ENCODE measurements around the gene CLNK. TPM values are rescaled to one million over a fixed set of nuclear protein-coding genes. Genes with fewer than 3 reads are reported as not detected.

CLNK gene
- total and polyA plus RNA-seq, 4 donors: 0.26 to 0.30 TPM; not detected in 2

- Histone ChIP-seq H3K27me3 (ENCODE audit: control insufficient read depth in 1 of 2, insufficient read depth in 2 of 2, low read length in 1 of 2) (no peaks in the 10 kb centered on the region), H3K36me3 (ENCODE audit: control insufficient read depth in 1 of 2, insufficient read depth in 2 of 2, low read length in 1 of 2) (no peaks in the 10 kb centered on the region), H3K4me3 (ENCODE audit: low read length in 2 of 2) (no peak overlapping the region), H3K4me1 (ENCODE audit: control insufficient read depth in 1 of 2, insufficient read depth in 2 of 2, low read length in 2 of 2) (no peaks in the 10 kb centered on the region), H3K9me3 (ENCODE audit: control insufficient read depth, low read length) (no peaks in the 10 kb centered on the region), H3K27ac (ENCODE audit: low read depth in 1 of 2, low read length in 2 of 2) (no peak overlapping the region)
- DNase-seq: no peak
- intact Hi-C loops (cut with DNase I): no loop called here
- WGBS, 2 donors: 28 to 33% methylated on average over 5 of the region's 5 CpGs
- no peak for ATAC-seq (ENCODE audit: low FRiP score)
Measured at GRCh38 chr4:10466161-10466560, 218.4 kb downstream of the CLNK start.

DNA sequence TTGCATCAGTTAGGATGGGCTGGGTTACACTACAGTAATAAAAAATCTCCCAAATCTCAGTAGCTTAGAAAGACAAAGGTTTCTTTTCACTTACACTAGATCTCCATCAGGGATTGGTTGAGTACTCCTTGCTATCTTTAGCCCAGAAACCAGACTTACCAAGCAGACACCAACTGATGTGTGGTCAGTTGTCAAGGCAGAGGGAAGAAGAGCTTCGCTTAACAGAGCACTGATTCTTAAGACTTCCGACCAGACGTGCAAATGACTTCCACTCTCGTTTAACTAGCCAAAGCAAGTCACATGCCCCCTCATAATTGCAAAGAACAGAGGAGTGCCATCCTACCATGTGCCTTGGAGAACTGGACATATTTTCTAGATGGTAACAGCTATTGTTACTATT is 221.7 kb downstream of the CLNK start:
- H3K27me3 ChIP-seq (ENCODE audit: control insufficient read depth in 1 of 2, insufficient read depth in 2 of 2, low read length in 1 of 2): no peaks in the 10 kb centered on the region
- 94 to 96% methylated on average over 4 of the region's 4 CpGs for WGBS, 2 donors
- intact Hi-C loops (cut with DNase I): no loop called here

GRCh38 chr4:10461850-10462400 is 222.6 kb downstream of the CLNK start:
- Histone ChIP-seq H3K27ac (ENCODE audit: low read depth in 1 of 2, low read length in 2 of 2) (no peak overlapping the region), H3K27me3 (ENCODE audit: control insufficient read depth in 1 of 2, insufficient read depth in 2 of 2, low read length in 1 of 2) (no peaks in the 10 kb centered on the region), H3K9me3 (ENCODE audit: control insufficient read depth, low read length) (no peaks in the 10 kb centered on the region), H3K36me3 (ENCODE audit: control insufficient read depth in 1 of 2, insufficient read depth in 2 of 2, low read length in 1 of 2) (no peaks in the 10 kb centered on the region), H3K4me3 (ENCODE audit: low read length in 2 of 2) (no peak overlapping the region), H3K4me1 (ENCODE audit: control insufficient read depth in 1 of 2, insufficient read depth in 2 of 2, low read length in 2 of 2) (no peaks in the 10 kb centered on the region)
- no peak for DNase-seq
- ATAC-seq (ENCODE audit: low FRiP score): no peak
- intact Hi-C loops (cut with DNase I): no loop called here
- 45 to 52% methylated on average over 27 of the region's 27 CpGs for WGBS, 2 donors

More for the DNA sequence above, 221.7 kb downstream of the CLNK start:
- Histone ChIP-seq H3K9me3 (ENCODE audit: control insufficient read depth, low read length) (no peaks in the 10 kb centered on the region), H3K27ac (ENCODE audit: low read depth in 1 of 2, low read length in 2 of 2) (no peak overlapping the region), H3K4me1 (ENCODE audit: control insufficient read depth in 1 of 2, insufficient read depth in 2 of 2, low read length in 2 of 2) (no peaks in the 10 kb centered on the region), H3K36me3 (ENCODE audit: control insufficient read depth in 1 of 2, insufficient read depth in 2 of 2, low read length in 1 of 2) (no peaks in the 10 kb centered on the region), H3K4me3 (ENCODE audit: low read length in 2 of 2) (no peak overlapping the region)
- ATAC-seq (ENCODE audit: low FRiP score) (no peak), DNase-seq (no peak)

- Histone ChIP-seq H3K4me3 (ENCODE audit: low read length in 2 of 2) (no peak overlapping the region), H3K27me3 (ENCODE audit: control insufficient read depth in 1 of 2, insufficient read depth in 2 of 2, low read length in 1 of 2) (no peaks in the 10 kb centered on the region), H3K4me1 (ENCODE audit: control insufficient read depth in 1 of 2, insufficient read depth in 2 of 2, low read length in 2 of 2) (no peaks in the 10 kb centered on the region), H3K36me3 (ENCODE audit: control insufficient read depth in 1 of 2, insufficient read depth in 2 of 2, low read length in 1 of 2) (no peaks in the 10 kb centered on the region), H3K9me3 (ENCODE audit: control insufficient read depth, low read length) (no peaks in the 10 kb centered on the region), H3K27ac (ENCODE audit: low read depth in 1 of 2, low read length in 2 of 2) (no peak overlapping the region)
- DNase-seq (peak; percentile 67 to 88), ATAC-seq (ENCODE audit: low FRiP score) (peak; percentile 93)
- whole genome bisulfite sequencing, 2 donors: 4% methylated on average over 68 to 72 of the region's 72 CpGs
- intact Hi-C loops (cut with DNase I): no loop called here
Measured at GRCh38 chr4:10461091-10461849, 223.3 kb downstream of the CLNK start.

DNA sequence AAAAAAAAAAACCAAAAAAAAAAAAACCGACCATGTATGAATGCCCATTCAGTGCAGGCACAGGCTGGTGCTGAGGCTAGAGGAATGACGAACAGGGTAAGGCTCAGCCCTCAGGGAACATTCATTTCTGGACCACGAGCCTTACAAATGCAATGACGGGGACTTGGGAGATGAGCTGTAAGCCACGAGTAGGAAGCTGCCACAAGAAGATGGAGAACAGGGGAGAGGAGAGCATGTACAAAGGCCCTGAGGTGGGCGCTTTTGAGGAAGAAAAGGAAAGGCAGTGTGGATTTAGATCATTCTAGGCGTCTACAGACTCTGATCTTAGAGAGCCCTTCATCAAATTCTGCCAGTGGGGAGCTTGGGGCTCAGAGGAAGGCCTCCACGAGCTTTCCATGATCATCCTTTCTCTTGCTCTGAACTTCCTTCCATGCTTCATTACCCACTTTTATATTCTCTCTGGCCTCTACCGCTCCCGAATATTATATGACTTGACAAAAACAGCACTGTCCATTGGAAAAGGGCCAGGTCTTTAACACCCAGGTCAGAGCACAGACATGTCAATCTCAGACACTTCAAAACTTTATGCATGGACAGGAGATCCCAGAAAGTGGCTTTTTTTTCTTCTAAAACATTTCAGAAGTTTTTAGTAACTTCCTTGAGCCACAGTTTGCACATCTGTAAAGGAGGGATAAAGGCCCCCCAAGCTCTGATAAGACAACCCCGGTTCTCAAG is 224.1 kb downstream of the CLNK start:
- no peaks in the 10 kb centered on the region for H3K27me3 ChIP-seq (ENCODE audit: control insufficient read depth in 1 of 2, insufficient read depth in 2 of 2, low read length in 1 of 2)
- no peak for ATAC-seq (ENCODE audit: low FRiP score)
- H3K36me3 ChIP-seq (ENCODE audit: control insufficient read depth in 1 of 2, insufficient read depth in 2 of 2, low read length in 1 of 2): no peaks in the 10 kb centered on the region
- WGBS, 2 donors: 82 to 85% methylated on average over 11 of the region's 11 CpGs
- no peaks in the 10 kb centered on the region for H3K4me1 ChIP-seq (ENCODE audit: control insufficient read depth in 1 of 2, insufficient read depth in 2 of 2, low read length in 2 of 2)
- intact Hi-C loops (cut with DNase I): no loop called here
- no peaks in the 10 kb centered on the region for H3K9me3 ChIP-seq (ENCODE audit: control insufficient read depth, low read length)
- no peak overlapping the region for H3K4me3 ChIP-seq (ENCODE audit: low read length in 2 of 2)
- no peak overlapping the region for H3K27ac ChIP-seq (ENCODE audit: low read depth in 1 of 2, low read length in 2 of 2)
- DNase-seq: no peak

DNA sequence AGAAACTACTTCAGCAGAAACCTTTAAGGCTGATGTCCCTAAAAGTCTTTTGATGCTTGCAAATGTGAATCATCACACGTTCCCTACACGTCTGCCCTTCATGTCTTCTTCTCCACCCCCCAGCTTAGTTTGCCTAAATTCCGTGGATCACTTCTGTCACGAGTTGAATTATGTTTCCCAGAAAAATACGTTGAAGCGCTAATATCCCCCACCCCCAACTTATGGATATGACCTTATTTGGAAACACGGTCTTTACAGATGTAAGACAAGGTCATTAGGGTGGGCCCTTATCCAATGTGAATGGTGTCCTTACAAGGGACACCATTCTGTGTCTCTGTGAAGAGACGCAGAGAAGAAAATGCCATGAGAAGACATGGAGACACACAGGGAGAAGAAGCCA is 225.3 kb downstream of the CLNK start:
- no peaks in the 10 kb centered on the region for H3K4me1 ChIP-seq (ENCODE audit: control insufficient read depth in 1 of 2, insufficient read depth in 2 of 2, low read length in 2 of 2)
- no peak for ATAC-seq (ENCODE audit: low FRiP score)
- no peak overlapping the region for H3K4me3 ChIP-seq (ENCODE audit: low read length in 2 of 2)
- peaks cover 0 to 8% of the 10 kb centered on the region in 2 donors for H3K36me3 ChIP-seq (ENCODE audit: control insufficient read depth in 1 of 2, insufficient read depth in 2 of 2, low read length in 1 of 2)
- intact Hi-C loops (cut with DNase I): no loop called here
- no peak overlapping the region for H3K27ac ChIP-seq (ENCODE audit: low read depth in 1 of 2, low read length in 2 of 2)
- H3K9me3 ChIP-seq (ENCODE audit: control insufficient read depth, low read length): peaks cover 3% of the 10 kb centered on the region
- DNase-seq: no peak
- H3K27me3 ChIP-seq (ENCODE audit: control insufficient read depth in 1 of 2, insufficient read depth in 2 of 2, low read length in 1 of 2): no peaks in the 10 kb centered on the region
- 81 to 89% methylated on average over 8 of the region's 8 CpGs for WGBS, 2 donors

DNA sequence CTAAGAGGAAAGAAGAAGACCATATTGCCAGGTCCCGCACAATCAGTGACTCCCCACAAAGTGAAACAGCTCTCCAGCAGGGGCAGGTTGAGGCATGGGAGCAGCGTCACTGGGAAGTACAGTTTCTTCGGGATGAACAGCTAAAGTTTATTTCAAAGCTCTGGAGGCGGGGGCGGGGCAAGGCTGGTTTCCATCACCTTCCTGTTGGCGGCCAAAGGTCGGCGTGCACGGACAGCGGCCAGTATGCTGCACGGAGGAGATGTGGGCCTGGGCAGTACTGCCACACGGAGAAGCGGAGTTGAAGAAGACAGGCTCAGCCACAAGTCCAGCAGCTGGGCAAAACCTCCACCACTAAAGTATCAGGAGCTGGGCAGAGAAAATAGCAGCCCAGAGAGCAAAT is 226.4 kb downstream of the CLNK start:
- ATAC-seq (ENCODE audit: low FRiP score): no peak

GRCh38 chr4:10457255-10457801 is 227.2 kb downstream of the CLNK start, which contains the start of gene ZNF518B:
TSS of gene ZNF518B (minus strand) at chr4:10457426. CDS start at chr4:10446328, 11,098 bp downstream.
- Histone ChIP-seq H3K4me3 (ENCODE audit: low read length in 2 of 2) (peak within 1 kb of the TSS; percentile 72 to 79), H3K36me3 (ENCODE audit: control insufficient read depth in 1 of 2, insufficient read depth in 2 of 2, low read length in 1 of 2) (peaks cover 0 to 10% of the 10 kb centered on the region in 2 donors), H3K27ac (ENCODE audit: low read depth in 1 of 2, low read length in 2 of 2) (no peak within 1 kb of the TSS), H3K9me3 (ENCODE audit: control insufficient read depth, low read length) (peaks cover 6% of the 10 kb centered on the region), H3K27me3 (ENCODE audit: control insufficient read depth in 1 of 2, insufficient read depth in 2 of 2, low read length in 1 of 2) (no peaks in the 10 kb centered on the region), H3K4me1 (ENCODE audit: control insufficient read depth in 1 of 2, insufficient read depth in 2 of 2, low read length in 2 of 2) (no peaks in the 10 kb centered on the region)
- DNase-seq (peak; percentile 73 to 90), ATAC-seq (ENCODE audit: low FRiP score) (peak; percentile 87)
- 3% methylated on average over 48 to 60 of the region's 60 CpGs for WGBS, 2 donors
- intact Hi-C loops (cut with DNase I): no loop called here

More for the DNA sequence above, 226.4 kb downstream of the CLNK start:
- intact Hi-C loops (cut with DNase I): no loop called here
- Histone ChIP-seq H3K9me3 (ENCODE audit: control insufficient read depth, low read length) (peaks cover 4% of the 10 kb centered on the region), H3K27me3 (ENCODE audit: control insufficient read depth in 1 of 2, insufficient read depth in 2 of 2, low read length in 1 of 2) (no peaks in the 10 kb centered on the region), H3K4me3 (ENCODE audit: low read length in 2 of 2) (no peak overlapping the region), H3K27ac (ENCODE audit: low read depth in 1 of 2, low read length in 2 of 2) (no peak overlapping the region), H3K36me3 (ENCODE audit: control insufficient read depth in 1 of 2, insufficient read depth in 2 of 2, low read length in 1 of 2) (peaks cover 0 to 8% of the 10 kb centered on the region in 2 donors), H3K4me1 (ENCODE audit: control insufficient read depth in 1 of 2, insufficient read depth in 2 of 2, low read length in 2 of 2) (no peaks in the 10 kb centered on the region)
- WGBS, 2 donors: 74 to 79% methylated on average over 13 of the region's 13 CpGs
- no peak for DNase-seq
